AG04450 (cell line): ENCODE results near the gene SEMA5B. TPM values are rescaled to one million over a fixed set of nuclear protein-coding genes. Genes with fewer than 3 reads are reported as not detected.

Experiments used
- CTCF ChIA-PET: fragments of 300-600, 350-600 bp; formaldehyde crosslinking; extraction: SDS; loops from one replicate; lab custom pipeline; 2022; ENCODE audit warnings: antibody characterized with exemption, inconsistent platforms; lab: Charles Lee
- POLR2A ChIA-PET: fragments of 350-600 bp; formaldehyde crosslinking; extraction: SDS; loops from one replicate; lab custom pipeline; 2021; ENCODE audit warnings: antibody characterized with exemption, inconsistent platforms; lab: Yijun Ruan, JAX
- DNase-seq: peaks from one replicate; pipeline ENCODE4 v3.0.0-alpha.2; 2011; ENCODE audit warnings: low read depth, low spot score
- H3K27ac ChIP-seq: one replicate; pipeline ENCODE4 v1.5.1; 2012; ENCODE audit warnings: low read depth, low read length, control low read depth
- H3K27me3 ChIP-seq: one replicate; pipeline ENCODE4 v1.6.0; 2012; ENCODE audit warnings: low read length; ENCODE audit not compliant: control insufficient read depth, insufficient read depth
- H3K4me3 ChIP-seq: 2 replicates; pipeline ENCODE4 v1.5.1; 2011; ENCODE audit warnings: mild to moderate bottlenecking, low read depth, low read length, control low read depth
- H3K9me3 ChIP-seq: 2 replicates; pipeline ENCODE4 v1.5.1; 2012; ENCODE audit warnings: low read length; ENCODE audit not compliant: control insufficient read depth, insufficient read depth
- polyA plus RNA-seq: library from polyadenylated mRNA; depleted of rRNA; stranded (reverse); fragments of >200 nt; gene quantifications from 2 replicates; pipeline ENCODE4 v1.2.3, GENCODE V29; 2011
- TF ChIP-seq, protein P1 (sequence below): IDR thresholded peaks from 2 replicates; pipeline ENCODE4 v1.5.1; 2011; ENCODE audit warnings: low read depth, low read length, control low read depth, inconsistent platforms

Gene SEMA5B
- polyA plus RNA-seq, 1 experiment: not detected

- CTCF ChIA-PET: no interaction called here
- Histone ChIP-seq H3K27me3 (peaks cover 49% of the 10 kb centered on the region), H3K4me3 (no peak overlapping the region), H3K9me3 (no peaks in the 10 kb centered on the region; the same call in 1 of the 2 replicates), H3K27ac (no peak overlapping the region)
- TF ChIP-seq, protein P1, sequence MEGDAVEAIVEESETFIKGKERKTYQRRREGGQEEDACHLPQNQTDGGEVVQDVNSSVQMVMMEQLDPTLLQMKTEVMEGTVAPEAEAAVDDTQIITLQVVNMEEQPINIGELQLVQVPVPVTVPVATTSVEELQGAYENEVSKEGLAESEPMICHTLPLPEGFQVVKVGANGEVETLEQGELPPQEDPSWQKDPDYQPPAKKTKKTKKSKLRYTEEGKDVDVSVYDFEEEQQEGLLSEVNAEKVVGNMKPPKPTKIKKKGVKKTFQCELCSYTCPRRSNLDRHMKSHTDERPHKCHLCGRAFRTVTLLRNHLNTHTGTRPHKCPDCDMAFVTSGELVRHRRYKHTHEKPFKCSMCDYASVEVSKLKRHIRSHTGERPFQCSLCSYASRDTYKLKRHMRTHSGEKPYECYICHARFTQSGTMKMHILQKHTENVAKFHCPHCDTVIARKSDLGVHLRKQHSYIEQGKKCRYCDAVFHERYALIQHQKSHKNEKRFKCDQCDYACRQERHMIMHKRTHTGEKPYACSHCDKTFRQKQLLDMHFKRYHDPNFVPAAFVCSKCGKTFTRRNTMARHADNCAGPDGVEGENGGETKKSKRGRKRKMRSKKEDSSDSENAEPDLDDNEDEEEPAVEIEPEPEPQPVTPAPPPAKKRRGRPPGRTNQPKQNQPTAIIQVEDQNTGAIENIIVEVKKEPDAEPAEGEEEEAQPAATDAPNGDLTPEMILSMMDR: no peak
- no peak for DNase-seq
- POLR2A ChIA-PET: no interaction called here
Measured at GRCh38 chr3:123008840-123009239, 18.7 kb downstream of the SEMA5B start.

- peaks cover 53% of the 10 kb centered on the region for H3K27me3 ChIP-seq
- no peaks in the 10 kb centered on the region; the same call in 1 of the 2 replicates for H3K9me3 ChIP-seq
- POLR2A ChIA-PET: no interaction called here
- H3K27ac ChIP-seq: no peak overlapping the region
- TF ChIP-seq, protein P1: no peak
- H3K4me3 ChIP-seq: no peak overlapping the region
- DNase-seq: no peak
- CTCF ChIA-PET: no interaction called here
Measured at GRCh38 chr3:123006609-123007008, 21.0 kb downstream of the SEMA5B start.

DNA sequence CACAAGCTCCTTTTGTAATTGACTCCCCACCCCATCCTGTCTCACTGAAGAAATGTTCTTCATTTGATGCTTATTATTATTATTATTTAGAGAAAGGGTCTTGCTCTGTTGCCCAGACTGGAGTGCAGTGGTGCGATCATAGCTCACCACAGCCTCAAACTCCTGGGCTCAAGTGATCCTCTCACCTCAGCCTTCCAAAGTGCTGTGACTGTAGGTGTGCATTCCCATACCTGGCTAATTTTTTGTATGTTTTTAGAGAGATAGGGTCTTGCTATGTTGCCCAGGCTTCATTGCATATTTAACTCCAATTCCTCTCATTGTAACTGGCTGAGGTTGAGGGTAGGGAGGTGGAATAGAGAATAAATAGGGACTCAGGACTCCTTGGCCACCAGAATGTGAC, 22.3 kb downstream of the SEMA5B start:
- Histone ChIP-seq H3K27ac (no peak overlapping the region), H3K9me3 (no peaks in the 10 kb centered on the region; the same call in 1 of the 2 replicates), H3K27me3 (peaks cover 50% of the 10 kb centered on the region), H3K4me3 (no peak overlapping the region)
- ChIA-PET POLR2A (no interaction called here), CTCF (no interaction called here)
- no peak for DNase-seq
- TF ChIP-seq, protein P1: no peak

DNA sequence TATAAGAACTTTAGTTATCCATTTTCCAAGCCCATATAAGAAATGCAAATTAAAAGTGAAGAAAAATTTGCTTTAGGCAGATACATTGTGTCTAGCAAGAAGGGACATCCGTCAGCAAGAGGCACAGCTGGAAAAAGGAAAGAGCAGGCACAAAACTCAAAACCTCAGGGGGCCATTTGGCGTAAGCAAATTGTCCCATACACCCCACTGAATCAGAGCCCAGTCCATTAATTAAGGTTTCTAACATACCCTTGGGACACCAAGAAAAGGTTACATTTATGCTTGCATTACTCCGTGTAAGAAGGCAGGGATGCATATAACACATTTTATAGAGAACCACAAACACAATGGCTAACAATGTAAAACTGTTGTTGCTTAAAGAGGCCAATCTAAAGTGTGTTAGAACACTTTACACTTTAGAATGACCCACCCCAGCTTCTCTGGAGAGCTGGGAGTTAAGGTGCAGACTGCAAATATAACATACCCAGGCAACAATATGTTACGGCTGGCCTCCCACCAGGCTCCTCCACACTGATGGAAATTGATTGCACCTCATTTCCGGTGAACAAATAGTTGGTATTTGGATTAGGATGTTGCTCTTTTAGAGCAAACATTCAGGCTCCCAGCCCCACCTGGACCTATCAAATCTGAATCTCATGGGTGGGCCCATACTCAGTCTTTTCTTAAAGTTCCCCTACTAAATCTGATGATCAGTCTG, 23.2 kb downstream of the SEMA5B start:
- Histone ChIP-seq H3K27me3 (peaks cover 45% of the 10 kb centered on the region), H3K9me3 (no peaks in the 10 kb centered on the region; the same call in 1 of the 2 replicates), H3K27ac (no peak overlapping the region), H3K4me3 (no peak overlapping the region)
- TF ChIP-seq, protein P1: no peak
- no peak for DNase-seq
- ChIA-PET CTCF (no interaction called here), POLR2A (no interaction called here)

DNA sequence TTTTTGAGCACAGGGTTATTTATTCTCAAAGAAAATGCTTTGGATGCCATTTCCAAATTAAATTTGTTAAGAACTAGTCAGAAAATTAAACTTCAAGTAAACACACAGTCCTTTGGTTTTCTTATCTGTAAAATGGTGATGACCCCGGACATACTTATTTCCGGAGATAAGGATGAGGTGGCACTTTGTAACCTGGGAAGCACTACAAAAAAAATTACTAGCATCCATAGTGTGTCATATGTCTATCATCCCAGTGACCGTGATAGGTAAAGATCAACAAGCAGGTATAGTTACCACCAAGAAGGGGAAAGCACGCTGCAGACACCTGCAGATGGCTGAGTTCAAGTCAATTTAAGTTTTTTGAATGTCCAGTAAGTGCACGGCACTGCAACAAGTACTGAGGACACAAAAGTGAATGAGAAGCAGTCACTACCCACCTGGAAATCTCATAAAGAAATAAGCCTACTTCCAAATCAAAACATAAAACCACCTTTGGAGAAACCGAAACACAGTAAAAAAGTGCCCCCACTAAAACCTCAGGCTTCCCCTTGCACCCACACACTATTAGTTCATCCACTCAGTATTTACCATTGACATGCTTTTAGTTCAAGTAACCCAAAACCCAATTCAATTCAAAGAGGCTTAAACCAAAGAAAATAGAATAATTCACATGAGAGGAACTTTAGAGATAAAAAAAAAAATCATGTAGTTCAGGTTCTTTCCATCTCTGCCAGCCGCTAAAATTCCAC, 24.6 kb downstream of the SEMA5B start:
- H3K9me3 ChIP-seq: no peaks in the 10 kb centered on the region
- CTCF ChIA-PET: no interaction called here

More for the DNA sequence above, 24.6 kb downstream of the SEMA5B start:
- Histone ChIP-seq H3K27me3 (peaks cover 54% of the 10 kb centered on the region), H3K27ac (no peak overlapping the region), H3K4me3 (no peak overlapping the region)
- TF ChIP-seq, protein P1: no peak
- POLR2A ChIA-PET: no interaction called here
- no peak for DNase-seq
